ENCODE results near the gene LTBR.
"Not testable (repeated sequence)": the region's sequence is repeated elsewhere in the genome, so short reads cannot be mapped to it uniquely, and the experiment has no call there.

LTBR gene

DNA sequence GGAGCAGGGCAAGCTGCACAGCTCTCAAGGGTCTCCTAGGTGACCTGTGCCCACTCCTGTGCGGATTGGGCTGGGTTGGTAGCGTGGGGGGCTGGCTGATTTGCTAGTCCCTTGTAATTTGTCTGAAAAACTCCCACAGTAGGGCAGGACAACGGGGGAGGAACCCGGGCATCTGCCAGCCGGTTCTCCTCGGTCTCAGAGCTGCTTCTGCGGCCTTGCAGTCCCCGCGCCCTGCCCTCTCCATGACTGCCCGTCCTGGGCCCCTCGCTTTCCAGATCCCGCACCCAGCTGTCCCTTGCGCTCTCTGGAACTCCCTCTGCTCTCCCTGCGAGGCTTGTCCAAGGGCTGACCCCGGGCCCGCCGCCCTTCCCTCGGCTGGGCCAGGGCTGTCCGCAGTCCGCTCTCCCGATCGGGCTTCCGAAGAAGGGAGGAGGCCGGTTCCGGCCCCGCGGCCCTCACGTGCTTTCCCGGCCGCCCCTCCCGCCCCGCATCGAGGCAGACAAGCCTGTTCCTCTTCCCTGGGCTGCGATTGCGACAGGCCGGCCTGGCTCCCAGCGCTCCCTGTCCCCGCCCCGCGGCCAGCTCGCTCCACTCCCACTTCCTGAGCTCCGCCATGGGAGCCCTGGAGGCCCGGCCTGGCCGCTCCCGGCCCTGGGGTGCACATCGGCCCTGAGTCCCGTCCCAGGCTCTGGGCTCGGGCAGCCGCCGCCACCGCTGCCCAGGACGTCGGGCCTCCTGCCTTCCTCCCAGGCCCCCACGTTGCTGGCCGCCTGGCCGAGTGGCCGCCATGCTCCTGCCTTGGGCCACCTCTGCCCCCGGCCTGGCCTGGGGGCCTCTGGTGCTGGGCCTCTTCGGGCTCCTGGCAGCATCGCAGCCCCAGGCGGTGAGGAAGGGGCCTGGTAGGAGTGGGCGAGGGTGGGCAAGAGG, at the start of gene LTBR:
TSS of gene LTBR (plus strand) at position 591 of the 927 bp plus-strand sequence. CDS start at position 788, 197 bp downstream.
- DNase-seq = peak; percentile 87

DNA sequence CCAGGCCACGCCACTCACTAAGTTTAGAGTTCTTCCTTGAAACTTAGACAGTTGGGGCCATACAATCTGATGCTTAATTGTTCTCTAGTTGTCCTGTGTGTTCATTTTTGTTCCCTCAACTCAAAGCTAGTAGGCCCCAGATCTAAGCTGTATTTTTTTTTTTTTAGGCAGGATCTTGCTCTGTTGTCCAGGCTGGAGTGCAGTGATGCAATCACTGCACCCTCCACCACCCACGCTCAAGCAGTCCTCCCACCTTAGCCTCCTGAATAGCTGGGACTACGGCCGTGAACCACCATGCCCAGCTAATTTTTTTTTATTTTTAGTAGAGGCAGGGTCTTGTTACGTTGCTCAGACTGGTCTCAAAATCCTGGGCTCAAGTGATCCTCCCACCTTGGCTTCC, 49.6 kb upstream of the LTBR start:
- no peak for DNase-seq

DNA sequence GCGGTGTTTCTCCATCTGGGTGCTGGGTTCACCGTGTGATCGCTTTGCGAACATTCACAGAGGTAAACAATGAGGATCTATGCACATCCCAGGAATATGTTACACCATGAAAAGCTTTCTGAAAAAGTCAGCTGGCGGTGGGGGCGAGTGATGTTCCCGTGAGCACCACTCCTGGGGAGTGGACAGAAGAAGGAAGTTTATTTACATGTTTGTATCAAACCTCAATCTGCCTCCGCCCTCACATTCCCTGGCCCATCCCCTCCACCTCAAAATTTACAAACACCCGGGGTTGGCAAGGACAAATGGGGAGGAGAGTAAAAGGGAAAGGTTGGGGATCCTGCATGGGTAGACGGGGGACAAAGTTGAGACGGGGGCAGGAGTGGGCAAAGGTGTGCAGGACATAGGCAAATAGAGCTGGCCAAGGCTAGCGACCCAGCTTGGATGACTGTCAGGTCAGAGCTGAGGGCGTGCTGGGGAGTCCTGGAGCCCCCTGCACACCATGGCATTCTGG, 49.0 kb upstream of the LTBR start:
- no peak for DNase-seq

DNA sequence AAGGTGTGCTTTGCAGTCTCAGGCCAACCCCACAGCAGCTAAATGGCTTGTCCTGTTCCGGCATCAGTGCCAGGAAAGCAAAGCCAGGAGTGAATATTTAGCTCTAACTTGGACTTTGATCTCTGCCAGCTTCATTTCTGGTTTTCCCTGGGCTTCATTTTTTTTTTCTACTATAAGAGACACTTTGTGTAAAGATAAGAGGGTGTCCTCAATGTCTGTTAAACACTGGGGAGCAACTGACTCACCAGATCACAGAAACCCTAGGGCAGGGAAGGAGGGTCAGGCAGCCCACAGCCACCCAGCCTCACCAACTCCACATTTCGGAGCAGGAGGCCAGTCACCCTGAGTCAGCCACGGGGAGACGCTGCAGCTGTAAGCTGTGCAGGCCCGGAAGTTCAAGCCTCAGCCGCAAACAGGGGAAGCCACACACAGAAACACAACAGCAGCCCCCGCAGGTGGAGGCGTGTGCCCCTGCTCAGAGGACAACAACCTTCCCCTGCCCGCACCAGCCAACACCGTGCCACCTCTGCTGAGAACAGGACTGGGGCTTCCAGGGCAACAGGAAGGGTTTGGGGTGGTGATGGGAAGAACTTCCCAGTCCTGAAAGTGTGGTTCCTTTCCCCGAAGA, 48.4 kb upstream of the LTBR start:
- peak; percentile 87 for DNase-seq

DNA sequence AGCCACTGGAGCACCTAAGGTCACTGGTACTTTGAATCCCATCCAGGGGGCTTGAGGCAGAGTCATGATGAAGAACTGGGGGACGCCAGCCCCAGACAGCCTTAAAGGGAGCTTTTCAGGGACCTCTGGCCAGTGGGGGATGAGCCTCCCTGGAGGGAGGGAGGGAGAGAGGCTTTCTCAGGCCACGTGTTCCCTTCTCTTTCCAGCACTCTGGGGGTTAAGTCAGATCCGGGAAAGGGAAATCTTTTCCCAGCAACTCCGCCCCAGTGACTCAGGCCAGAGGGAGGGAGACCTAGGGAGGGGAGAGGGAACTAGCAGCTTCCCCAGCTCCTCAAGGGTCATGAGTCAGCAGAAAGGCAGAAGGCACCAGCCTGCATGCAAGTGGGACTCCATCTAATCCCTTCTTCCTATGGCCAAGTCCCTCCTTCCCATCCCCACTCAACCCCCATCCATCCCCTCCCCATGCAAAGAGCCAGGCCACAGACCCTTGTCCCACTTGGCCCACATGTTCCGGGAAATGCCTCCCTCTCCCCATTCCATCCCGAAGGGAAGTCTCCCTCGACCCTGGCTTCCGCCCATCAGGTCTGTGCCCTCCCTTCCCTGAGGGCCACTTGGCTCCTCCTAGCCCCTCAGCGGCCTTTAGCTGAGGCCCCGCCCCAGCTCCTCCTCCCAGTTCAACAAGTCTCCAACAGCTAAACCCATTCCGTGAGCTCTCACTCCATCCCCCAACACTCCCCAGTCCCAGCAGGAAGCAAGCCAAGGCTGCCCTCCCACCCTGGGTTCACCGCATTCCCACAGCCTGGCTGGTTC, 47.7 kb upstream of the LTBR start:
- peak; percentile 97 for DNase-seq

DNA sequence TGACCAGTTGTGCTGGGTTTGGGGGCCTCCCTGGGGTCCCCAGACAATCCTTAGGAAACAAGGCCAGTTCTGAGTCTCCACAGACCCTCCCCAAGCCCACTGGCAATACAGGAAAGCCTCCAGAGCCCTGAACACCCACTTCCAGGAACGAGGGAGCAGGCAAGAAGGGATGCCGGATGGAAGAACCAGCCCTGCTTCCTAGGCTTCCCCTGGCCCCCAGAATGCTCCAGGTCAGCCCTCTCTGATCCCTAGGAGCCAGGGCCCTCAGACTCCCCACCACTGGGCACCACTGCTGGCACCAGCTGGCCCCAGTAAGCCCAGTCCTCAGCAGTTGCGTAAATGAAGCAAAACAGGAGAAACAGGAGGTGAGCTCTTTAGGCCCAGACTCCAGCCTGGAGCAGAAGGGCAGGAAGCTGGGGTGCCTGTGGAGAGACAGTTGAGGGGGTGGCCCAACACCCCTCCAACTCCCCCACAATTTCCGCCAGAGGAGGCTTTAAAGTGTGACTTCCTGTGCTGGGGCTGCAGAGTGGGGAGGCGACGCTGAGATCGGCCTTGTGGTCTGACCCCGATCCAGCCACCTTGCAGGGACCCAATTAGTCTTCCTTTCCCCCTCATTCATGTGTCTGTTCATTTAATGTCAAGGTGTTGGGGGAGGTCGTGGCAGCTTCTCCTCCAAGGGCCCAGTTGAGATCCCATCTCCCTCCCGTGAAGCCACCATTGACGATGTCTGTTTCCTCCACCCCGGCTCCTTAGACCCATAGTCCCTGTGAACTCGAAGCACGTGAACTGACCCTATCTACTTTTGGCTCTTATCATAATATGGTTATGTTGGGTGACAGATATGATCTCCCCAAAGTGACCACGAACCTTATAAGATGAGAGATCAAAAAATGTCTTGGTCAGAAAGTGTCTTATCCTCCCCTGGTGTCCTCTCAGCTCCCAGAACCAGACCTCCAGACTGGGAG, 46.8 kb upstream of the LTBR start:
- DNase-seq = peak; percentile 89

DNA sequence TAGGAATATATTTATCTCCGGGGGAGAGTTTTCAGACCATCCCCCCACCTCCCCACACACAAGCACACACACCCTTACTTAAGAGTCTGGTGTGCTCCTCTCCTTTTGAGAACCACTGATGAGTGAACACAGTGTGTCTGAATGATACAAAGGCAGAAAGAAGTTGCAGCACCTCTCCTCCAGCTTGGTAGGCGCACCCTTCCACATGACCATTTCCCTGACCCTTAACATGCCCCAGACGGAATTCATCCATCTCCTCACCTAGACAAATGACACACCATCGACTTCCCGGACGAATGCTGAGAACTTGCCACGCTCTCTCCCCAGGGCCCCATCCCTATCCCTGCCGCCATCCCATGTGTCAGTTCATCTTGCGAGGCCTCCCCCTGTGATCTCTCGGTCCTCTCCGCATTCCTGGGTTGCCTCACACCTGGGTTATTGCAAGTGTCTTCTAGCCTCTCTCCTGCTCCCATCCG, 46.0 kb upstream of the LTBR start:
- DNase-seq = peak; percentile 28

DNA sequence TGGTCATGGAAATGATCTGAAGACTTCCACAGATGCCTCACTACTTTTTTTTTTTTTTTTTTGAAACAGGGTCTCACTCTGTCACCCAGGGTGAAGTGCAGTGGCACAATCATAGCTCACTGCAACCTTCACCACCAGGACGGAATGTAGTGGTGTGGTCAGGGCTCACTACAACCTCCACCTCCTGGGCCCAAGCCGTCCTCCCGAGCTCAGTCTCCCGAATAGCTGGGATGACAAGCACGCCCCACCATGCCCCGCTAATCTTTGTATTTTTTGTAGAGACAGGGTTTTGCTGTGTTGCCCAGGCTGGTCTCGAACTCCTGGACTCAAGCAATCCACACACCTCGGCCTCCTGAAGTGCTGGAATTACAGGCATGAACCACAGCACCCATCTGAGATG, 45.4 kb upstream of the LTBR start:
- not testable (repeated sequence) for DNase-seq

DNA sequence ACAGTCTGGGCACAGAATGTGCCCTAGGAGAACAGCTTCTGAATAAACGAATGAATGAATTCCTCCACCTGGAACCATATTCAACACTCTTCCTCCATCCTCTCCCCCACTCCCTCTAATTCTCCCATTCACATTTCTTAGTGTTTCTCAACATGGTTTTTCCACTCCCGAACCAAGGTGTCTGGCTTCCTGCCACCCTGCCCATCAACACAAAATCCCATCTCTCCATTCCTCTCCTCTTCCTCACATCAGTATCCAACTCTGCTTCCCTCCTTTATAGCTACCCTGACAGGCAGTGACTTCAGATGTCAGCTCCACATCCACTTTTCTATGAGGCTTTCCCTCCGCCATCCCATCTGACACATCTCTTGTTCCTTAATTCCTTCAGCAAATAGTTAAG, 45.0 kb upstream of the LTBR start:
- DNase-seq = no peak

DNA sequence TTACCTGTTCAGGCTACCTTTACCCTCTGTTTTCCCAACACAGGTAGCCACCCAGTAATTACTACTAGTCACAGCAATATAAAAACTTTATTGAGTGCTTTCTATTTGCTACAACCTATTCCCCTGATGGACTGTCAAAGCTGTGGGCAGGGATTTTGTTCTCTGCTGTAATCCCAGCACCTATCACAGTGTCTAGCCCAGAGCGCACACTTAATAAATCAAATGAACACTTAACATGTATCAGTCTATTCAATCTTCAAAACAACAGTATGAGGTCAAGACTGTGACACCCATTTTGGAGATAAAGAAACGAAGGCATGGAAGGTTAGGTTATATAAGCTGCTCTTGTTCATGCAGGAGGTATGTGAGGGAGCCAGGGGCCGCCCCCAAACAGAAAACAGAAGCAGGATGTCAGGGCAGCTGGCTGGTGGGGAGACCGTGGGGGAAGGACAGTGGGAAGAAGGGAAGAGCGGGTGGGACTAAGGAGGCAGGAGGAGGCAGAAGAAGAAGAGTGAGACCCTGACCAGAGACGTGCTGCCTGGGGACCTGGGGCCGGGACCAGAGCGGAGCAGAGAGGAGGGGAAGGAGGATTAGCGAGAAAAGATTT, 43.8 kb upstream of the LTBR start:
- DNase-seq = no peak

DNA sequence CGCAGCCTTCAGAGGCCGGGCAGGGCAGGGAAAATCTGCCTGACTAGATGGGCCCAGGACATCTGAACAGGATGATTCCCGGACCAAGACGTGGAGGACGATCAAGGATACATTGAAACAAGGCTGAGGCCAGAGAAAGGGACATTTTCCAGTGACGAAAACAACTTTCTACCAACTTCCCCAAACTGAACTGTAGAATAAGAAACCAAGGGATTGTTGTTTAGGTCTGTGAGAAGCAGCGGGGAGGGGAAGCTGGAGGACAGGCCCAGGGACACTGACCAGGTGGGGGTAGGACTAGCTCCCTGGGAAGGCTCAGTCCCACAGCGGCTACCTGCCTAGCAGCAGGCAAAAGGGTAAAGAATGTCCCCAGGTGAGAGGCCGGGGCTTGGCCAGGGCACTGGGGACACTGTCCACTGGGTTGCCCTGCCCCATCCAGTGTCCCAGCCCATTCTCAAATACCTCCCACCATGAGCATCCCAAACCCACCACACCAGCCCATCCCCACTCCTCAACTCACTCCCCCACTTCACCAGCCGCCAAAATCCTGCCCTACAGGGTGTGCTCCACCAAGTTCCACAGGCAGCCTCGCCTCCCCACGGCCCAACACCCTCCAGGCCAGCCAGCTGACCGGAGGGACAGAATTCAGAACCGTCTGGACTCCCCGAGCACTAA, 43.1 kb upstream of the LTBR start:
- peak; percentile 61 for DNase-seq

DNA sequence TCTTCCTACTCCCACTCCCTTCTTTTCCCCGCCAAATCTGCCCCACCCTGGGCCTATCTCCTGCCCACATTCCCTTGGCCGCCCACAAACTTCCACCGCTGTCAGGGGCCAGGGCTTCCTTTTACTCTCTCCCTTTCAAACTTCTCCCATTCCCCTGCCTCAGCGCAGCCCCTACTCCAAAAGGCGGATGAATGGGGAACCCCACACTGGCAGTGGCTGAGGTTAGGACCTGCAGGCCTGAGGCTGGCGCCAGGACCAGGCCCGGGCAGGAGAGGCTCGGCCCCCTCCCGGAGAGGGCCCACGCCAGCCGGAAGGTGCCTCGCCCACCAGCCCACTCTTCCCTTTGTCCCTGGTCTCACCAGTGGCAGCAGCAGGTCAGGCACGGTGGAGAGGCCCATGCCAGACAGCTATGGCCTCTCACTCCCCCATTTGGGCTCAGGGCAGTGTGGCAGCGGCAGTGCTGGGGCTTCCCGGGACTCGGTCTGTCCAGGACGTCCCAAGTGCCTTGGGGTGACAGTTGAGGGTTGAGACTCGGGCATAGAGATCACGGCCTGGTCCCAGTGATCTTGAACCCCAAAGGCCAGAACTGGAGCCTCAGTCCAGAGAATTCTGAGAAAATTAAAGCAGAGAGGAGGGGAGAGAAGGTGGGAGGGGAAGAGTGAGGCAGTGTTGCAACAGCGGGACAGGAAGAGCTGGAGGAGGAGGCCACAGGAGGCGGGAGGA, 42.4 kb upstream of the LTBR start, which contains the start of gene TNFRSF1A:
TSS of gene TNFRSF1A (minus strand) at position 660 of the 723 bp plus-strand sequence. CDS start at position 398, 262 bp downstream.
- DNase-seq = peak; percentile 86

DNA sequence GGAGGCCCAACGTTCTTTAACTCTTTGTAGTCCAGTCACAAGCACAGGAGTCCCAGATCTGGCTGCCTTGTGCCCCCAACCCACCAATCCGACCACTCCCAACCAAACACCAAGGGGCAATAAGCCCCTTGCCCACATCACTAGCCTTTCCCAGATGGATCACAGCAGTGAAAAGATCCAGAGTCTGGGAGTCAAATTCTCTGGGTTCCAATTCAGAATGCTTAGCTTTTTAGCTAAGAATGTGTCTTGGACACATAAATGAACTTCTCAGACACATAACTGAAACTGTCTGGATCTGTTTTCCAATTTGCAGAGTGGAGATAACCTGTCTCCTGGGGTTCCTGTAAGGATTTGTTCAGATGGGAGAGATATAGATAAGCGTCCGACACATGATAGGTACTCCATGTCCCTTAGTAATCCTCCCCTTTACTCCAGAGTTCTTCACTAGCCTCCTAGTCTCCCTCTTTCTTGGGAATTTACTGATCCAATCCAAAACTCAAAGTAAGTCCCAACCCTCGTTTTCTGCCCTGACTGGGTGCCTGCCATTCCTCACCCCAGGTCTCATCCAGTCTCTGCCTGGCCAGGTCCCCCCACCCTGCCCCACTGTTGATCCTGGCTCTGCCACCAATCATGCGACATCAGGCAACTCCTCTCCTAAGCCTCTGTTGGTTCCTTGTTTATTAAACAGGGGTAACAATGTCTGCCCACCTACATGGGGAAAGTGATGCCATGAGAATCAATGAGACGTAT, 41.6 kb upstream of the LTBR start:
- no peak for DNase-seq

DNA sequence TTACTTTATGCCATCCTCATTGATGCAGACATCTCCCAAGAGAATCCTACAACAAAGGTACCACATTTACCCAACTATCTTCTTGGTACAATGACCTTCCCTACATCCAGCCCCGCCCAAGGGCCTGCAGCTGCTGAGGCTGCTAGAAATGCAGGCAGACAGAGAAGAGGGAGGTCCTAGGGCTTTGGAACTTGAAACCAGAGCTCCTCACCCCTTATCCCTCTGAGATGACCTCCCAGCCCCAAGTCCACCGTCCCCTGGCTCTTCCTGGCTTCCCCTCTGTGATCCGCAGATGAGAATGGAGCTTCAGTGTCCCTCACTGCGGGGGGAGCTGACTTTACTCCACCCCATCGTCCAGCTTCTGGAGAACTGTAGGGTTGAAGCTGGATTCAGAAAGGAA, 40.4 kb upstream of the LTBR start:
- no peak for DNase-seq

DNA sequence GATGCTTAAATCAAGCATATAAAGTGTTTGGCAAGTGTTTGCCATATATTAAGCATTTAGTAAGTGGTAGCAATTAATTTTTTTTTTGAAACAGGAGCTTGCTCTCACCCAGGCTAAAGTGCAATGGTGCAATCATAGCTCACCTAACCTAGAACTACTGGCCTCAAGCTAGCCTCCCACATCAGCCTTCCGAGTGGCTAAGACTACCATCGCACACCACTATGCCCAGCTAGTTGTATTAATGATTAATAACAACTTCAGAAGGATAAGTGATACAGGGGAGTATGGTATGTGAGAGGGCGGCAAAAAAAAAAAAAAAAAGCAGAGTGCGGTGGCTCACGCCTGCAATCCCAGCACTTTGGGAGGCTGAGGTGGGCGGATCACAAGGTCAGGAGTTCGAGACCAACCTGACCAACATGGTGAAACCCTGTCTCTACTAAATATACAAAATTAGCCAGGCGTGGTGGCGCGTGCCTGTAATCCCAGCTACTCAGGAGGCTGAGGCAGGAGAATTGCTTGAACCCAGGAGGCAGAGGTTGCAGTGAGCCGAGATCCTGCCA, 39.8 kb upstream of the LTBR start:
- DNase-seq = not testable (repeated sequence)

DNA sequence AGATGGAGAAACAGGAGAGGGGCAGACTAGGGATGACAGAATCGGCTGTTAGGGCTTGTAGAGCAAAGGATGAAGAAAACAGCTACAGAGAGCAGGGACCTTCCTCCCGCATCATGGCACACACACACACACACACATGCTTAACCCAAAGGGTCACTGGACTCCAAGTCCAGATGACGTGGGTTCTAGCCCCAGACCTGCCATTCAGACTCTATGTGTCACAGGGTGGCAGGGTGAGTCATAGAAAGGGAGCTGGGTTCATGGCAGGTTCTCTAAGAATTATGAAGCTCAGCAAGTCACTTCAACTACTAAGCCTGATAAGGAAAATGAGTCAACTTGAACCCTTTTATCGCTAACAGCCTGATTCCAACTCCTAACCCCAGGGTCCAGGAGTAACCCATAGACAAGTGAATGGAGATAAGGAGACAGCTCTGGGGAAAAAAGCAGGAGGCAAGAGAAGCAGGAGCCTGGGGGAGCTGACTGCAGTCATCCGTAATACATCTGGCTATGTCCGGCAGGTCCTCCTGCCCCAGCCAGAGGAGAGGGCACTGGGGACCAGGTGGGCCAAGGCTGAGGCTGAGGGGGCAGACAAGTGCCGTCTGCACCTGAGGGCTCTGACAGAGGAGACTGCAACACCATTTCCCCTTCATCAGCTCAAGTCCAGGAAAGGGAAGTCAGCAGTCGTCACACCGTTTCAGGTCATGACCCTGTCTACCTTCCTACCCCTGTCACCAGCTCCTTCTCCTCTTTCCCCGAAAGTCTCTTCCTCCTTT, 38.5 kb upstream of the LTBR start:
- peak; percentile 76 for DNase-seq

DNA sequence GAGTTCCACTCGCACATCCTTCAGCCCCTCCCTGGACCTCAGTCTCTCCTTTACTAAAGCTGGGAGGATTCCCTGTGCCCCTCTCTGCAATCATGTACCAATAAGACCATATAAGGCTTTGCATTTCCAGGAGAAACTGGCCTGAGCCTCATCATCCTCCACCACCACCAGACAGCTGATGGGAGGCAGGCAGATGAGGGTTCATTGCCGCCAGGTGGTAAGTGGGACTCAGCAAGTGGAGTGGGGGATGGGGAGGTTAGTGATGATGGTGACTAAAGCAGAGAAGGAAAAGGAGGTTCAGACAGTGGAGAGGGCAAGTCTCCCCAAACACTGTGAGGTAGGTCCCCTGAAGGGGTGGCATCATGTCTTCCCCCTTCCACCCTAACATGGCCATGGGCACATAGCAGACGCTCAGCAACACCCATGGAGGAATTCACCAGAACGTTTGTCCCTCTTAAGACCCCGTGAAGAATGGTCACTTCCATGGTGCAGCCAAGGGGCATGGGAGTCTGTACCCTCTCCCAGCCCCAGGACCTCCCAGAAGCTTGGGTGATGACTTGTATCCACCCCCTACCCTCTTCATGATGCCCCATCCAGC, 37.6 kb upstream of the LTBR start:
- no peak for DNase-seq

DNA sequence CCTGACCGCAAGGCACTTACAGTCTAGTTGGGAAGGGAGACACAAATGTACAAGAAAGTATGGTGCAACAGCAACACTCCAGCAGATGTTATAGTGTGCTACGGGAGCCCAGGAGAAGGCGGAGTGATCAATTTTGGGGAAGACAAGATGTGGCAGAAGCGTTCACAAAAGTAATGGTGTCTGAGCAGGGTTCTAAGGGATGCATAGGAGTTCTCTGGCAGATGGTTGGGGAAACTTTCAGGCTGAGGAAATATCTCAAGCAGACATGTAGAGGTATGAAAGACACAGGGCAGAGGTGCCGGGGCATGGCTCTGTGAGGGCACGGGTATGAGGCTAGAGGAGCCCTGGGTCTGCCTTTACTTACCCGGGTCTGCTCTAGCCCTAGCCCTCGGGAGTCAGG, 37.0 kb upstream of the LTBR start:
- no peak for DNase-seq
